ENCODE data around the gene IMPA2.
"Not testable (repeated sequence)": the region's sequence is repeated elsewhere in the genome, so short reads cannot be mapped to it uniquely, and the experiment has no call there.

The IMPA2 gene

GRCh38 chr18:12031846-12032245 lies 50.5 kb downstream of the IMPA2 start:
- TF ChIP-seq Cebpa-rat (IDR thresholded peaks at IDR 0.05), result no peak
- H3K4me3 ChIP-seq, result no peak overlapping the region
- H3K27me3 ChIP-seq, result no peaks in the 10 kb centered on the region
- peaks cover 31% of the 10 kb centered on the region for H3K4me1 ChIP-seq
- H3K36me3 ChIP-seq, result peaks cover 34% of the 10 kb centered on the region
- H3K27ac ChIP-seq, result no peak overlapping the region
- H3K9ac ChIP-seq, result no peak overlapping the region
- no peak overlapping the region for H3K4me2 ChIP-seq
- H4K20me1 ChIP-seq, result no peaks in the 10 kb centered on the region
- no peaks in the 10 kb centered on the region for H3K9me3 ChIP-seq

- peaks cover 1% of the 10 kb centered on the region for H3K27me3 ChIP-seq
- no peak overlapping the region for H3K4me3 ChIP-seq
- H3K4me1 ChIP-seq, result peaks cover 25% of the 10 kb centered on the region
- no peaks in the 10 kb centered on the region for H3K9me3 ChIP-seq
- H3K9ac ChIP-seq, result no peak overlapping the region
- no peak overlapping the region for H3K4me2 ChIP-seq
- peaks cover 34% of the 10 kb centered on the region for H3K36me3 ChIP-seq
- no peak overlapping the region for H3K27ac ChIP-seq
- no peak for TF ChIP-seq Cebpa-rat (IDR thresholded peaks at IDR 0.05)
- H4K20me1 ChIP-seq, result no peaks in the 10 kb centered on the region
These were observed 51.7 kb downstream of the IMPA2 start for GRCh38 chr18:12032786-12033642.

GRCh38 chr18:12033643-12034025 lies 52.3 kb downstream of the IMPA2 start:
- Histone ChIP-seq H3K9me3 (no peaks in the 10 kb centered on the region), H3K4me2 (no peak overlapping the region), H4K20me1 (no peaks in the 10 kb centered on the region), H3K27me3 (peaks cover 7% of the 10 kb centered on the region), H3K9ac (no peak overlapping the region), H3K36me3 (peaks cover 30% of the 10 kb centered on the region), H3K4me3 (no peak overlapping the region), H3K27ac (no peak overlapping the region), H3K4me1 (peaks cover 23% of the 10 kb centered on the region)
- no peak for TF ChIP-seq Cebpa-rat (IDR thresholded peaks at IDR 0.05)

DNA sequence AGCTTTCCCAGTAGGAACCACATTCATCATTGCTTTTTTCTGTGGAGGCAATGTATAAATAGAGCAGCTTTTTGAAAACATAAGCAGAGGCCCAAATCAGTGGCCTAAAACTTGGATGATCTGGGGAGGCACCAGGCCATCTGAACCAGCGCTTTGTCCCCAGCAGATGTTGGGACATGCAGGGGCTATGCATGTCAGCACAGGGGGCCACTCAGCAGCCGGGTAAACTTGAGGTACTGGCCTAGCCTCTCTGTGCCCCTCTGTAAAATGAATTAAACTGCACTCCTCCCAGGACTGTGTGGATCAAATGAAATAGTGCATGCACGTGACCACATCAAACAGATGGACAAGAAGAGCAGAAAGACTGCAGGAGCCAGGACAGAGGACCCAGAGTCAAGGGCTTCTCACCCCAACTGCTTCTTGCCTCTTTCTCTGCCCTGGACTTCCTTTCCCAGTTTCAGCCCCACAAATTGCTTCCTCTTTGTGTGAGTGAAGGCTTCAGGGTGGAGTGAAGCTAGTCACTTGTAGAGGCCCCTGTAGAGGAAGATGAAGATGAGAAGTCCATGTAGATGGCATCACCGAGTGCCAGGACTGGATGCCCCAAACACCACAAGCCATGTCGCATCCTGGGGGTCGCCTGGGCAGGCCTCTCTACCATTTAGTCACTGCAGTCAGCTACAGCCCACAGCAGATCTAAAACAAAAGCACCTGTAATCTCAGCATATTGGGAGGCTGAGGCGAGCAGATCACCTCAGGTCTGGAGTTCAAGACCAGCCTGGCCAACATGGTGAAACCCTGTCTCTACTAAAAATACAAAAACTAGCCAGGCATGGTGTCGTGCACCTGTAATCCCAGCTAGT lies 53.2 kb downstream of the IMPA2 start:
- peaks cover 22% of the 10 kb centered on the region for H3K36me3 ChIP-seq
- H3K4me3 ChIP-seq, result no peak overlapping the region
- H3K4me2 ChIP-seq, result no peak overlapping the region

DNA sequence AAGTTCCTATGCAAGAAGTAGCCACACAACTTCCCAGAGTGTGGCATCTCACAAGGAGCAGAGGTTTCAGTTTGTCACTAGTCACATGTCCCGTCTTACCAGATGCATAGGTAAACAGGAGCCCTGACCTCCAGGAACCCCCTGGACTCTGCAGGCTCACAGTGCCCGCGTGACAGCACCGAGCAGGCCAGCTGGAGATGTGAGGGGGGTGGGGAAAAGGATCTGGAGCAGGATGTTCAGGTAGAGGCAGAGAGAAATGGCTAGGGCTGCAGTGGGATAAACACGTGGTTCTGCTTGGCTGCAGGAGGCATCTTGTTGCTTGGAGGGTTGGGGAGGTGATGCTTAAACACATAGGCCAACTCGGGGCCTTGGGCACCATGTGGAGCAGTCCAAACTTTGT lies 54.2 kb downstream of the IMPA2 start:
- Histone ChIP-seq H3K4me2 (no peak overlapping the region), H3K9me3 (no peaks in the 10 kb centered on the region), H3K4me3 (no peak overlapping the region), H3K4me1 (peaks cover 15% of the 10 kb centered on the region), H3K27me3 (peaks cover 10% of the 10 kb centered on the region), H4K20me1 (no peaks in the 10 kb centered on the region), H3K27ac (no peak overlapping the region), H3K36me3 (peaks cover 12% of the 10 kb centered on the region), H3K9ac (no peak overlapping the region)
- no peak for TF ChIP-seq Cebpa-rat (IDR thresholded peaks at IDR 0.05)

More for the DNA sequence above, 53.2 kb downstream of the IMPA2 start:
- H4K20me1 ChIP-seq, result no peaks in the 10 kb centered on the region
- no peaks in the 10 kb centered on the region for H3K9me3 ChIP-seq
- TF ChIP-seq Cebpa-rat (IDR thresholded peaks at IDR 0.05), result no peak
- no peak overlapping the region for H3K9ac ChIP-seq
- peaks cover 24% of the 10 kb centered on the region for H3K4me1 ChIP-seq
- peaks cover 10% of the 10 kb centered on the region for H3K27me3 ChIP-seq
- no peak overlapping the region for H3K27ac ChIP-seq

- Histone ChIP-seq H3K27ac (no peak overlapping the region), H3K9ac (no peak overlapping the region), H3K4me2 (no peak overlapping the region), H3K27me3 (peaks cover 10% of the 10 kb centered on the region), H3K9me3 (no peaks in the 10 kb centered on the region), H3K4me3 (no peak overlapping the region), H3K36me3 (peaks cover 5% of the 10 kb centered on the region), H4K20me1 (no peaks in the 10 kb centered on the region), H3K4me1 (peaks cover 13% of the 10 kb centered on the region; the same call in 1 of the 2 replicates)
- no peak for TF ChIP-seq Cebpa-rat (IDR thresholded peaks at IDR 0.05)
These were observed 55.0 kb downstream of the IMPA2 start for GRCh38 chr18:12036201-12036751.

DNA sequence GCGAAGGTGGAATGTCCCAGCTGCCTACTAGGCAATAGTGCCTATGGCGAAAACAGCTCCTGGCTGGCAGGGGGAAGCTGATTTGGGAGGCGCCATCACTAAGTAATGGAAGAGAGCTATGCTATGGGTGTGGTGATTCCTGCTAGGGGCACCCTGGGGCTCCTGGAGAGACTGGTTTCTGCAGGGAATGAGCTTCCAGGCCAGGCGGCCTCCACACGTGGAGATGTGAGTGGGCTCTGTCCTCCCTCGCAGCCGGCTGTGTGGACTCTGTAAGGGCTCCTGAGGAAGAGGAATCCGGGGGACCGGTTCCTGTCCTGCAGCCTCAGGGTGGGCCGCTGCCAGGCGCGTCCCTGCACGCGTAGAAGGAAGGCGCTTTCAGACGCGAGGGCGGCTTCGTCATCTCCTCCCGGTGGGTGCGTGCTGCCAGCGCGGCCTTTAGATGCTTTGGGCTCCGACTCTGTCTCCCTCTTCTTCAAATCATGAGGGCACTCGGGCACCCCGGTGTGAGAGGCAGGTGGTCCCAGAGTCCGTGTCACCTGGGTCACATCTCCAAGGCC lies 56.9 kb downstream of the IMPA2 start:
- H3K9me3 ChIP-seq, result no peaks in the 10 kb centered on the region
- no peaks in the 10 kb centered on the region for H3K36me3 ChIP-seq
- peaks cover 13% of the 10 kb centered on the region; the same call in 1 of the 2 replicates for H3K4me1 ChIP-seq
- H3K4me3 ChIP-seq, result peak overlapping the region; percentile 69
- no peaks in the 10 kb centered on the region for H4K20me1 ChIP-seq
- H3K27me3 ChIP-seq, result peaks cover 10% of the 10 kb centered on the region
- no peak overlapping the region for H3K27ac ChIP-seq
- H3K9ac ChIP-seq, result peak overlapping the region; percentile 72; the same call in 1 of the 2 replicates
- TF ChIP-seq Cebpa-rat (IDR thresholded peaks at IDR 0.05), result no peak
- peak overlapping the region; percentile 98 for H3K4me2 ChIP-seq

DNA sequence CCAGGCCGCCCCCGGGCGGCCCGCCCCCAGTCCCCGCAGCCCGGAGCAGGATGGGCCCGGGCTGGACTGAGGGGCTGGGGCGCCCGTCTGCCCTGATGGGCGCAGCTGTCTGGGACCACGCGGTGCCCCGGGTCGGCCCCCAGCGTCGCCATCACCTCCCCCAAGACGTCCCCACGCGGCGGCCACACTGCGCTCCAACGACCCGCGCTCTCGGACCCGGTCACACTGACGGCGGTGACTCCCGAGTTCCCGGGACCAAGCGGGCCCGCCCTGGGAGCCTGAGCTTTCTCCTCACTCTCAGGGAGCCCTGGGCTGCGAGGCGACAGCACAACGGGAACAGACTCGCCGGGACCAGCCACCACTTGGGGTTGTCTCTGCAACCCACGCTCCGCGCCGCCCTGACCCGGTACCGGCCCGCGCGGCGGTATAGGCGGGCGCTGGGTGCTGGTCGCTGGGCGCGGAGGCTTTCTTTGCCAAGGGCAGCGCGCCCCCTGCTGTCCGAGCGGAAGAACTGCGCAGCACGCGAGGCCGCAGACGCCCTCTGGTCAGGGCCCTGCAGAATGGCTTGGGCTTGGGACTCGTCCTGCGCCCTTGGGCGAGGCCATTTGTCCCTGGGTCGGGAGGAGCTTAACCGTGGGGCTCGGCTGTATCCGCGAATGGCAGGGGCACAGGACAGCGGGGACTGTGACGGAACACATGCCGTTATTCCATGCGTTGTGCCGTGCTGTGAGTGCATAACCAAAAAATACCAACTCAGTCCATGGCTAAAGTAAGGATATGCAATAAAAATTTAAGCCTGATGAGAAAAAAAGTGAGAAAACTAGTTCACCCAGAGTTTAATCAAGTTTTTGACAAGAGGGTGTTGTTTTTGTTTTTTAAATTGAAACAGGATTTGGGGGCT lies 57.6 kb downstream of the IMPA2 start:
- Histone ChIP-seq H3K27ac (no peak overlapping the region), H4K20me1 (no peaks in the 10 kb centered on the region), H3K9ac (peak overlapping the region; percentile 72), H3K4me3 (peak overlapping the region; percentile 69), H3K4me2 (peak overlapping the region; percentile 98), H3K36me3 (no peaks in the 10 kb centered on the region), H3K4me1 (peaks cover 13% of the 10 kb centered on the region; the same call in 1 of the 2 replicates), H3K27me3 (peaks cover 10% of the 10 kb centered on the region), H3K9me3 (no peaks in the 10 kb centered on the region)
- no peak for TF ChIP-seq Cebpa-rat (IDR thresholded peaks at IDR 0.05)

- not testable (repeated sequence) for H3K4me3 ChIP-seq, H4K20me1 ChIP-seq, H3K9ac ChIP-seq, H3K27me3 ChIP-seq, H3K4me1 ChIP-seq, H3K36me3 ChIP-seq, H3K4me2 ChIP-seq, H3K9me3 ChIP-seq, H3K27ac ChIP-seq
These were observed 58.2 kb downstream of the IMPA2 start for GRCh38 chr18:12039540-12039930.
